ENCODE data around the gene CRYGN.

The CRYGN gene

GRCh38 chr7:151439855-151440798 is at the start of gene CRYGN:
TSS of gene CRYGN (minus strand) at chr7:151440141. CDS start at chr7:151439917, 224 bp downstream.
- DNase-seq, result no peak

GRCh38 chr7:151489498-151489897 is 49.6 kb upstream of the CRYGN start:
- DNase-seq, result no peak

GRCh38 chr7:151488096-151488495 is 48.2 kb upstream of the CRYGN start:
- no peak for DNase-seq

GRCh38 chr7:151487228-151487627 is 47.3 kb upstream of the CRYGN start:
- DNase-seq, result no peak

GRCh38 chr7:151486074-151486473 is 46.1 kb upstream of the CRYGN start:
- no peak for DNase-seq

- DNase-seq, result no peak
Observed at GRCh38 chr7:151484971-151485707, 45.2 kb upstream of the CRYGN start.

- DNase-seq, result no peak
Observed at GRCh38 chr7:151483711-151483983, 43.7 kb upstream of the CRYGN start.

GRCh38 chr7:151482883-151483710 is 43.2 kb upstream of the CRYGN start:
- DNase-seq, result no peak

- DNase-seq, result no peak
Observed at GRCh38 chr7:151481650-151482505, 41.9 kb upstream of the CRYGN start.

GRCh38 chr7:151477867-151478266 is 37.9 kb upstream of the CRYGN start:
- no peak for DNase-seq

- no peak for DNase-seq
Observed at GRCh38 chr7:151472644-151473380, 32.9 kb upstream of the CRYGN start.

- no peak for DNase-seq
Observed at GRCh38 chr7:151470711-151471110, 30.8 kb upstream of the CRYGN start.

- DNase-seq, result no peak
Observed at GRCh38 chr7:151469281-151469680, 29.3 kb upstream of the CRYGN start.

GRCh38 chr7:151468217-151469018 is 28.5 kb upstream of the CRYGN start:
- DNase-seq, result no peak

- DNase-seq, result no peak
Observed at GRCh38 chr7:151465169-151465568, 25.2 kb upstream of the CRYGN start.

- no peak for DNase-seq
Observed at GRCh38 chr7:151462306-151462779, 22.4 kb upstream of the CRYGN start.

GRCh38 chr7:151461942-151462230 is 21.9 kb upstream of the CRYGN start:
- no peak for DNase-seq

- no peak for DNase-seq
Observed at GRCh38 chr7:151461096-151461941, 21.4 kb upstream of the CRYGN start.

- DNase-seq, result no peak
Observed at GRCh38 chr7:151460474-151460855, 20.5 kb upstream of the CRYGN start.
